Neuron (in vitro differentiated cells): ENCODE results near the gene SLC12A6.

Experiments used
- H2AFZ ChIP-seq: one replicate; pipeline ENCODE4 v1.6.1; 2013; ENCODE audit warnings: low read depth, mild to moderate bottlenecking, inconsistent platforms, low read length, moderate library complexity
- H3K27me3 ChIP-seq: one replicate; pipeline ENCODE4 v1.6.1; 2013; ENCODE audit warnings: low read length; ENCODE audit not compliant: insufficient read depth
- H3K36me3 ChIP-seq: one replicate; pipeline ENCODE4 v1.6.1; 2013; ENCODE audit warnings: low read length; ENCODE audit not compliant: insufficient read depth
- H3K4me1 ChIP-seq: one replicate; pipeline ENCODE4 v1.6.1; 2013; ENCODE audit warnings: low read length; ENCODE audit not compliant: insufficient read depth
- H3K4me3 ChIP-seq: 2 replicates; pipeline ENCODE4 v1.5.1; 2013; ENCODE audit warnings: mild to moderate bottlenecking, low read length, moderate library complexity
- H3K9me3 ChIP-seq: one replicate; pipeline ENCODE4 v1.6.1; 2013; ENCODE audit warnings: low read length

Gene SLC12A6

DNA sequence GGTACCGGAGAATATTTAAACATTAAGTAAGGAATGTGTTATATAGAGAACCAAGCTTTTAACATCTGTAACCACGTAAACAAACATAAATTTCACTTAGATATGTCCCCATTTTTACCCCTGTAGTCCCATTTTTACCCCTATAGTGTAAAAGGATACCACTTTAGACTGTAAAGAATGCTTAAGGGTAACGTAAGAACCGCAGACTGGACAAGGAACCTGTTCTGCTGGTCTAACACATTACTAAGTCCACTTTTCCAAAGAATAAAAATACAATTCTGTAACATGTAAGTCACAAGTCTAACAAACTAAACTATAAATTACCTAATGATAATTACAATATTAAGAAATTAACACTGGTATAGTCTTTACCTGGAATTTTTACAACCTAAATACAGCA is 2.9 kb downstream of the SLC12A6 start:
- H3K9me3 ChIP-seq: no peaks in the 10 kb centered on the region
- no peak overlapping the region for H3K4me3 ChIP-seq
- H3K27me3 ChIP-seq: no peaks in the 10 kb centered on the region
- peaks cover 10% of the 10 kb centered on the region for H3K4me1 ChIP-seq
- H2AFZ ChIP-seq: no peak overlapping the region
- peaks cover 4% of the 10 kb centered on the region for H3K36me3 ChIP-seq

GRCh38 chr15:34332553-34333120 is 4.9 kb downstream of the SLC12A6 start:
- Histone ChIP-seq H3K36me3 (no peaks in the 10 kb centered on the region), H3K4me3 (no peak overlapping the region), H3K9me3 (no peaks in the 10 kb centered on the region), H3K27me3 (no peaks in the 10 kb centered on the region), H3K4me1 (peaks cover 10% of the 10 kb centered on the region), H2AFZ (no peak overlapping the region)

DNA sequence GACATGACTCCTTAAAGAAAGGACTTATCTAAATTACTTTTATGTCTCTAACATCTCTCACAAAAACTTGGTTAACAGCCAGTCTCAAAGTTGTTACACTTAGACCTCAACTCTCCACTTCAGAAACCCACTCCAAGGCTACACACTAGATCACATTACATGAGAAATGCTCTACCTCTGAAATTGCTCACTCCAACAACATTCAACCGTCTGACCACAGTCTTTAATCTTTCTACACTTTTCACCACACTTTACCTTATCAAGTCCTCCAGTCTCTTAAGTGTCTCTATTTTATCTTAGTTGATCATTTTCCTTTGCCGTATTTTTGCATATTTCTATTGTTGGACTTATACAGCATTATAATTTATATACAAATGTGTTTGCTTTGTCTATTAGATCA is 5.8 kb downstream of the SLC12A6 start:
- Histone ChIP-seq H3K27me3 (no peaks in the 10 kb centered on the region), H3K4me1 (peaks cover 6% of the 10 kb centered on the region), H3K36me3 (no peaks in the 10 kb centered on the region), H3K9me3 (no peaks in the 10 kb centered on the region), H3K4me3 (no peak overlapping the region), H2AFZ (no peak overlapping the region)

DNA sequence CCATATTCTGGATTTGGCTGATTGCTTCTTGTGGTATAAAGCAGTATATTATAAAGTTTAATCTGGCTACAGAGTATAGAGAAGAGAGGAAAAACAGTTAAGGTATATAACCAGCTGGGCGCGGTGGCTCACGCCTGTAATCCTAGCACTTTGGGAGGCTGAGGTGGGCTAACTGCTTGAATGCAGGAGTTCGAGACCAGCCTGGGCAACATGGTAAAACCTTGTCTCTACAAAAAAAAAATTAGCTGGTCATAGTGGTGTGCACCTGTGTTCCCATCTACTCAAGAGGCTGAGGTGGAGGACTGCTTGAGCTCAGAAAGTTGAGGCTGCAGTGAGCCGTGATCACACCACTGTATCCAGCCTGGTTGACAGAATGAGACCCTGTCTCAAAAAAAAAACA is 7.3 kb downstream of the SLC12A6 start:
- no peak overlapping the region for H3K4me3 ChIP-seq
- H3K36me3 ChIP-seq: no peaks in the 10 kb centered on the region

DNA sequence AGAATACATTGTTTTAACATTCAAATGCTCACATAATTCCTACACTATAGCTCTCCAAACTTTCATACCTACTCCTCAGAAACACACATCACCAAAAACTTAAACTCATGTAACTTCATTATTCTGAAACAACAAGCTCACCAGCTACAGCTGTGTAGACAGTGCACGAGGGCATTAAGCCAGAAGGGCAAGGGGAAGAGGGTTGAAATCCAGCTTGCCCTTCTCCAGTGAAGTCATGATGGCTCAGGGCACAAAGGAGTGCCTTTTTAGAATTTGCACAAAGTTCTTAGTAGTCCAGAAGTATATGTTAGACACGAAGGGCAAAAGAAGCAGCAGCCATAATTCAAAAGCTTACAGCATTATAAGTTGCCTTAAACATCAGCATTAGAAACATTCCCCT is 8.6 kb downstream of the SLC12A6 start:
- Histone ChIP-seq H3K27me3 (no peaks in the 10 kb centered on the region), H3K4me3 (no peak overlapping the region), H2AFZ (no peak overlapping the region), H3K4me1 (no peaks in the 10 kb centered on the region), H3K36me3 (no peaks in the 10 kb centered on the region), H3K9me3 (no peaks in the 10 kb centered on the region)

More for the DNA sequence above, 7.3 kb downstream of the SLC12A6 start:
- no peak overlapping the region for H2AFZ ChIP-seq
- H3K27me3 ChIP-seq: no peaks in the 10 kb centered on the region
- H3K4me1 ChIP-seq: peaks cover 2% of the 10 kb centered on the region
- H3K9me3 ChIP-seq: no peaks in the 10 kb centered on the region

GRCh38 chr15:34327906-34328305 is 9.7 kb downstream of the SLC12A6 start:
- Histone ChIP-seq H3K9me3 (peaks cover 2% of the 10 kb centered on the region), H3K4me1 (no peaks in the 10 kb centered on the region), H3K27me3 (no peaks in the 10 kb centered on the region), H3K36me3 (no peaks in the 10 kb centered on the region), H2AFZ (no peak overlapping the region), H3K4me3 (no peak overlapping the region)

DNA sequence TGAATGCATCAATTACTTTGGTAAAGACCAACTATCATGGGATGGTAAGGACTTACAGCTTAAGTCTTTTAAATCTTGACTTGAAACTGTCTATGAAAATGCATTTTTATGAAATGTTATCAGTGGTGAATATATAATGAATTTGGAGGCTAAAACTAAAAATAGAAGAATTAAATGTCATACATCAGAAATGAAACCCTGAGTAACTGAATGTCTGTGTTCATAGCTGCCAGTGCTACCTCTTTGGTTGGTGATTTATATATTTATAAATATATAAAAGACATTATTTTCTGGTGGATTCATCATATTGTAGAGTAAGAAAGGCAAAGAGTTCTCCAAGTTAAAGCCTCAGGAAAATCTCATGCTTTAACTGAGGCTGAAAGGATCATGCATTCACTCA is 12.2 kb downstream of the SLC12A6 start:
- Histone ChIP-seq H3K36me3 (no peaks in the 10 kb centered on the region), H3K4me3 (no peak overlapping the region), H2AFZ (no peak overlapping the region), H3K27me3 (no peaks in the 10 kb centered on the region), H3K4me1 (no peaks in the 10 kb centered on the region), H3K9me3 (peaks cover 2% of the 10 kb centered on the region)

GRCh38 chr15:34324933-34325332 is 12.6 kb downstream of the SLC12A6 start:
- Histone ChIP-seq H3K27me3 (no peaks in the 10 kb centered on the region), H3K4me3 (no peak overlapping the region), H3K4me1 (no peaks in the 10 kb centered on the region), H2AFZ (no peak overlapping the region), H3K9me3 (peaks cover 2% of the 10 kb centered on the region), H3K36me3 (no peaks in the 10 kb centered on the region)

- Histone ChIP-seq H3K4me1 (no peaks in the 10 kb centered on the region), H3K4me3 (no peak overlapping the region), H3K27me3 (no peaks in the 10 kb centered on the region), H2AFZ (no peak overlapping the region), H3K36me3 (no peaks in the 10 kb centered on the region), H3K9me3 (peaks cover 2% of the 10 kb centered on the region)
These were observed 14.4 kb downstream of the SLC12A6 start for GRCh38 chr15:34323217-34323616.

GRCh38 chr15:34318277-34319079 is 19.1 kb downstream of the SLC12A6 start:
- no peaks in the 10 kb centered on the region for H3K36me3 ChIP-seq
- peak overlapping the region; percentile 41 for H2AFZ ChIP-seq
- peaks cover 2% of the 10 kb centered on the region for H3K9me3 ChIP-seq
- H3K4me3 ChIP-seq: no peak overlapping the region
- H3K27me3 ChIP-seq: no peaks in the 10 kb centered on the region
- no peaks in the 10 kb centered on the region for H3K4me1 ChIP-seq

GRCh38 chr15:34314491-34315490 is 22.8 kb downstream of the SLC12A6 start:
- no peak overlapping the region for H2AFZ ChIP-seq
- no peaks in the 10 kb centered on the region for H3K36me3 ChIP-seq
- H3K9me3 ChIP-seq: no peaks in the 10 kb centered on the region
- H3K4me1 ChIP-seq: no peaks in the 10 kb centered on the region
- no peak overlapping the region for H3K4me3 ChIP-seq
- H3K27me3 ChIP-seq: no peaks in the 10 kb centered on the region

GRCh38 chr15:34311563-34311962 is 26.0 kb downstream of the SLC12A6 start:
- Histone ChIP-seq H3K4me1 (no peaks in the 10 kb centered on the region), H3K9me3 (no peaks in the 10 kb centered on the region), H3K27me3 (no peaks in the 10 kb centered on the region), H3K4me3 (no peak overlapping the region), H2AFZ (no peak overlapping the region), H3K36me3 (no peaks in the 10 kb centered on the region)

DNA sequence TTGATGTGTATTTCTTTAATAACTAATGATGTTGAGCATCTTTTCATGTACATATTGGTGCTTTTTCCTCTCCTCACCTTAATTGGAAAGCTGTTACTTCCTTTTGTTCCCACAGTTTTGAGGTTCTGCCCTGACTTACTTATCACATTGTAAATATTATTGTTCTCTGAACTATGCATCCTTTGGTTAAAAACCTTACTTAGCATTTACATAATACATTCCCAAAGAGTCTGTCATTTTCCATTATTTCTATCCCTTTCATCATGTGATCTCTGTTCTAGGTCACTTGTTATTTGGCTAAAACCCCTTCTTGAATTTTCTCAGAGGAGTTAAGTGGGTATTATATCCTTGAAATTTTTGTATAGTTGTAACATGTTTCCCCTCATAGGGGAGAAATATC is 33.0 kb downstream of the SLC12A6 start:
- Histone ChIP-seq H3K4me1 (no peaks in the 10 kb centered on the region), H3K4me3 (no peak overlapping the region), H3K36me3 (no peaks in the 10 kb centered on the region), H2AFZ (no peak overlapping the region), H3K9me3 (no peaks in the 10 kb centered on the region), H3K27me3 (no peaks in the 10 kb centered on the region)
